Activated gamma-delta T cell treated with Interleukin-2 at 50 U/mL for 16 hours (primary cell): ENCODE results near the gene INSIG1.

Source experiments
- DNase-seq: peaks from one replicate; pipeline ENCODE4 v3.0.0-alpha.2; 2020

INSIG1 gene

GRCh38 chr7:155353256-155353897, 55.7 kb downstream of the INSIG1 start:
- no peak for DNase-seq

- no peak for DNase-seq
Observed at GRCh38 chr7:155354371-155355048, 56.8 kb downstream of the INSIG1 start.

- no peak for DNase-seq
Observed at GRCh38 chr7:155355176-155355575, 57.5 kb downstream of the INSIG1 start.

GRCh38 chr7:155355745-155356144, 58.1 kb downstream of the INSIG1 start:
- DNase-seq = no peak

DNA sequence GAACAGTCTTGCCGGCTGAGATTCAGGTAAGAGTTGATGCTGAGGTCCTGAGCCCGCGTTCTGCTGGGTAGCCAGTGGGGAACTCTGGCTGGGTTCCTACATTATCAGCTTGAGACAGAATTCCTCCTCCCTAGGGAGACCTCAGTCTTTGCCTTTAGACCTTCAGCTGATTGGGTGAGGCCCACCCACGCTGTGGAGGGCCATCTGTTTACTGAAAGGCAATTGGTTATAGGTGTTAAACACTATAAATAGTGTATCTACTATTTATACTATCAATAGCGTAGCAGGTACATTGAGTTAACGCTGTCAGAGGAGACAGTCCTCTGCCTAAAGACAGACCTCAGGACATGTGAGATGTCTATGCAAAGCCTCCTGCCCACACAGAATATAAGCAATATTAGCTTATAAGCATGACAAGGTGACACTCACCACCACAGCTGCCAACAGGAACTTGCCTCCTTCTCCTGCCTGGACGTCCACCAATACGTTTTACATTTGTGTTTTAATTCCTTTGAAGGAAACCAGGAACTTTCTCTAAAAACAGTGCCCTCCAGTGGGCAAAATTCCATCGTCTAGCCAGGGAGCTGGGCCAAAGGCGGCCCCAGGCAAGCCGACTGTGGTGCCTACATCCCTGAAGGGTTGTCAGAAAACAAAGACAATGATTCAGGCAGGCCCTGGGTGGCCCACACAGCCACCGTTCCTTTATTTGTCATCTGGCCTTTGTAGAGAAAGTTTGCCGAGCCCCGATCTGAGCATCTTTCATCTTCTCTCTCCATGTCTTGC, 58.8 kb downstream of the INSIG1 start:
- DNase-seq = no peak

DNA sequence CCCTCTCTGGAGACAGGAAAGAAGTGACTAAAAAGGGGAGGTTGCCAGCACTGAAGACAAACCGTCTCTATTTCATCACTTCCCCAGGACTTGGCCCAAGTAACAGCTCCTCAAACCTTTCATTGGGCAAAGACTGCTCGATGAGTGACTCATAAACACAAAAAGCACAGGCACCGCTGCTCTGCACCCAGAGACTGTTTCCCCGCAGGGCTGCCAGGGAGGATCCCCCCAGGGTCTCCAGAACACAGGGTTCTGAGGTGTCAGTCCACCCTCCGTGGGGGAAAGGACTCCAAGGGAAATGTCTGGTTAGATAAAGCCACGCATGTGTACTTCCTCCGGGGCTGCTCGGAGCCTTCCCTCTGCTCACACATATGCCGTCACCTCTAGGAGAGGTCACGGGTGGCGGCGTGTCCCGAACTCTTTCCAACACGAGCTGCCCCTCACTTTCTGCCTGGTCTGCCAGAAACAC, 59.9 kb downstream of the INSIG1 start:
- DNase-seq = no peak

GRCh38 chr7:155358066-155358947, 60.6 kb downstream of the INSIG1 start:
- no peak for DNase-seq

- DNase-seq = no peak
Observed at GRCh38 chr7:155358948-155359712, 61.5 kb downstream of the INSIG1 start.
